Measurements from ENCODE around the gene DLEU7. TPM values are rescaled to one million over a fixed set of nuclear protein-coding genes. Genes with fewer than 3 reads are reported as not detected.

Gene DLEU7
- total RNA-seq, 4 donors from 2014 or later, result 1.1 TPM; not detected in 3

GRCh38 chr13:50787316-50788195, 55.9 kb downstream of the DLEU7 start:
- no peaks in the 10 kb centered on the region for H3K9me3 ChIP-seq
- H3K27ac ChIP-seq, result no peak overlapping the region
- ATAC-seq, result no peak
- WGBS, 2 donors (ENCODE audit: low coverage in 1 of 2), result 92 to 97% methylated on average over 4 to 8 of the region's 8 CpGs
- no peak for TF ChIP-seq EP300 (IDR thresholded peaks at IDR 0.05)
- TF ChIP-seq CTCF (IDR thresholded peaks at IDR 0.05), result no peak
- no peak for TF ChIP-seq POLR2A (IDR thresholded peaks at IDR 0.05)
- no peak for TF ChIP-seq POLR2AphosphoS5 (IDR thresholded peaks at IDR 0.05)
- no peaks in the 10 kb centered on the region for H3K4me1 ChIP-seq
- H3K36me3 ChIP-seq, result no peaks in the 10 kb centered on the region
- H3K27me3 ChIP-seq, result no peaks in the 10 kb centered on the region
- H3K4me3 ChIP-seq, result no peak overlapping the region

GRCh38 chr13:50783717-50784290, 59.7 kb downstream of the DLEU7 start:
- Histone ChIP-seq H3K4me1 (no peaks in the 10 kb centered on the region), H3K27ac (no peak overlapping the region), H3K27me3 (no peaks in the 10 kb centered on the region), H3K36me3 (no peaks in the 10 kb centered on the region), H3K4me3 (no peak overlapping the region), H3K9me3 (no peaks in the 10 kb centered on the region)
- no peak for ATAC-seq
- TF ChIP-seq POLR2AphosphoS5 (IDR thresholded peaks at IDR 0.05) (no peak), EP300 (IDR thresholded peaks at IDR 0.05) (no peak), POLR2A (IDR thresholded peaks at IDR 0.05) (no peak), CTCF (IDR thresholded peaks at IDR 0.05) (no peak)
- 70 to 88% methylated on average over 2 to 6 of the region's 6 CpGs for WGBS, 2 donors (ENCODE audit: low coverage in 1 of 2)

GRCh38 chr13:50783066-50783465, 60.4 kb downstream of the DLEU7 start:
- no peaks in the 10 kb centered on the region for H3K27me3 ChIP-seq
- H3K27ac ChIP-seq, result no peak overlapping the region
- TF ChIP-seq EP300 (IDR thresholded peaks at IDR 0.05), result no peak
- TF ChIP-seq CTCF (IDR thresholded peaks at IDR 0.05), result no peak
- TF ChIP-seq POLR2A (IDR thresholded peaks at IDR 0.05), result no peak
- no peak for TF ChIP-seq POLR2AphosphoS5 (IDR thresholded peaks at IDR 0.05)
- no peak overlapping the region for H3K4me3 ChIP-seq
- H3K4me1 ChIP-seq, result no peaks in the 10 kb centered on the region
- no peaks in the 10 kb centered on the region for H3K36me3 ChIP-seq
- no peak for ATAC-seq
- 64 to 92% methylated on average over 2 of the region's 2 CpGs for WGBS, 2 donors (ENCODE audit: low coverage in 1 of 2)
- H3K9me3 ChIP-seq, result no peaks in the 10 kb centered on the region

GRCh38 chr13:50780201-50781015, 63.1 kb downstream of the DLEU7 start:
- Histone ChIP-seq H3K4me1 (no peaks in the 10 kb centered on the region), H3K27ac (no peak overlapping the region), H3K27me3 (no peaks in the 10 kb centered on the region), H3K9me3 (peaks cover 0 to 8% (median 0%) of the 10 kb centered on the region in 3 donors), H3K4me3 (no peak overlapping the region), H3K36me3 (no peaks in the 10 kb centered on the region)
- TF ChIP-seq CTCF (IDR thresholded peaks at IDR 0.05) (no peak), POLR2A (IDR thresholded peaks at IDR 0.05) (no peak), POLR2AphosphoS5 (IDR thresholded peaks at IDR 0.05) (no peak), EP300 (IDR thresholded peaks at IDR 0.05) (no peak)
- WGBS, 2 donors (ENCODE audit: low coverage in 1 of 2), result 66 to 91% methylated on average over 5 to 9 of the region's 9 CpGs
- ATAC-seq, result no peak

All from gastroesophageal sphincter (tissue), 4 donors.